Heart right ventricle (tissue), 16 donors: ENCODE measurements around the gene S100A2. TPM values are rescaled to one million over a fixed set of nuclear protein-coding genes. Genes with fewer than 3 reads are reported as not detected.
A peak's percentile ranks its signal among the peaks of the same experiment; 100 is the strongest.

Experiments
- ATAC-seq, 8 donors: fragments of 200-7000 bp; cut with Tn5 transposase; one replicate each; pipeline ENCODE4 v1.9.1; 2020; ENCODE audit warnings: mild to moderate bottlenecking in 8 of 8, moderate library complexity in 8 of 8, moderate number of reproducible peaks in 1 of 8
- DNase-seq, 2 donors: peaks; one replicate each; pipeline ENCODE4 v3.0.0-alpha.2; 2020
- H3K27ac ChIP-seq, 10 donors: fragments of 200-600 bp; sonication (generic) in 2 of 10; one replicate each; pipeline versions ENCODE4 v1.5.0 to v1.8.0; 2020 to 2022; ENCODE audit warnings: mild to moderate bottlenecking in 3 of 10
- H3K27me3 ChIP-seq, 7 donors: fragments of 200-600 bp; one replicate each; pipeline ENCODE4 v1.8.0; 2021 to 2022; ENCODE audit warnings: mild to moderate bottlenecking in 2 of 7
- H3K36me3 ChIP-seq, 9 donors: fragments of 200-600 bp; sonication (generic) in 1 of 9; one replicate each; pipeline versions ENCODE4 v1.5.0 to v1.8.0; 2020 to 2022; ENCODE audit warnings: mild to moderate bottlenecking in 2 of 9
- H3K4me1 ChIP-seq, 9 donors: fragments of 200-600 bp; sonication (generic) in 1 of 9; one replicate each; pipeline versions ENCODE4 v1.5.0 to v1.8.0; 2020 to 2022; ENCODE audit warnings: mild to moderate bottlenecking in 4 of 9
- H3K4me3 ChIP-seq, 10 donors: fragments of 200-600 bp; sonication (generic) in 2 of 10; one replicate each; pipeline versions ENCODE4 v1.5.0 to v1.8.0; 2020 to 2022; ENCODE audit warnings: mild to moderate bottlenecking in 7 of 10, moderate library complexity in 2 of 10
- H3K9me3 ChIP-seq, 11 donors: fragments of 200-600 bp in 10 of 11; sonication (generic) in 2 of 11; one replicate each; pipeline versions ENCODE4 v1.5.0 to v1.8.0; 2013 to 2022; ENCODE audit warnings: mild to moderate bottlenecking in 2 of 11, control low read depth in 1 of 11, moderate library complexity in 1 of 11
- WGBS, 2 donors: extraction: QIAGEN DNeasy Blood & Tissue Kit; methylation state at CpG; one replicate each; pipeline ENCODE4 v1.1.7; 2013; ENCODE audit warnings: inconsistent platforms in 1 of 2; 5-methylcytosine and 5-hydroxymethylcytosine counted together
- intact Hi-C, 10 donors: fragments of 100-400 bp; cut with DNase I; formaldehyde crosslinking; loops; one replicate each; pipeline versions ENCODE4 v1.11.1 to v1.14.2; 2022
- polyA plus RNA-seq, 2 donors: library from polyadenylated mRNA; stranded (reverse); fragments of 200-250 nt; gene quantifications; one replicate each; pipeline ENCODE4 v1.2.3, GENCODE V29; 2013
- total RNA-seq, 10 donors: library from RNA; stranded (reverse); fragmentation: NEBNext Ultra II Directional in 3 of 10; extraction: Animal tissue kit (Norgen Biotek cat#: 25700) in 3 of 10; gene quantifications; one replicate each; pipeline versions ENCODE4 v1.2.1 to v1.2.4, GENCODE V29; 2021 to 2023
- TF ChIP-seq, protein P1 (sequence below), 9 donors: fragments of 200-600 bp; sonication (generic) in 2 of 9; IDR thresholded peaks; one replicate each; pipeline versions ENCODE4 v1.5.0 to v1.8.0; 2021 to 2022; ENCODE audit warnings: antibody characterized with exemption in 9 of 9, mild to moderate bottlenecking in 5 of 9, moderate library complexity in 1 of 9
- donor health status: Arrhythmogenic right ventricular cardiomyopathy.
- donor health status: ischemic (EF 13 %, LVEDD 7.1; RV severe dilation, severe dysfunction).
- donor health status: healthy with polysubstance abuse.
- donor health status: DM: no; HTN: yes; CAD: no.
- donor health status: DM: no; HTN: no; CAD: no.
- donor health status: ischemic (EF 25% LVEDD 6.9; RV normal size, moderate dysfunction).
- donor health status: ischemic (EF 25% LVEDD 5.7; RV mildly dilated, moderate dysfunction).
- donor health status: healthy.
- donor health status: DM: yes; HTN: yes; CAD: no.
- donor health status: Ischemic cardiomyopathy.
- donor health status: ischemic (EF 35%, LVEDD 5.7; RV mildly dilated, moderate dysfunction).
- donor health status: nonischemic (EF 11% LVEDD 7.7; RV severe dilation, severe dysfunction).
- donor health status: DM: yes; HTN: yes; CAD: no.
- donor health status: PGD.
- donor health status: ischemic (EF 29% LVEDD 5.4; RV normal size, mild dysfunction).
- donor health status: nonischemic (EF 23%, LVEDD 6.1; RV moderate dilation, normal function).

S100A2 gene
- total and polyA plus RNA-seq, 12 donors, result 1.2 to 7.4 (median 3.1) TPM; not detected in 1

DNA sequence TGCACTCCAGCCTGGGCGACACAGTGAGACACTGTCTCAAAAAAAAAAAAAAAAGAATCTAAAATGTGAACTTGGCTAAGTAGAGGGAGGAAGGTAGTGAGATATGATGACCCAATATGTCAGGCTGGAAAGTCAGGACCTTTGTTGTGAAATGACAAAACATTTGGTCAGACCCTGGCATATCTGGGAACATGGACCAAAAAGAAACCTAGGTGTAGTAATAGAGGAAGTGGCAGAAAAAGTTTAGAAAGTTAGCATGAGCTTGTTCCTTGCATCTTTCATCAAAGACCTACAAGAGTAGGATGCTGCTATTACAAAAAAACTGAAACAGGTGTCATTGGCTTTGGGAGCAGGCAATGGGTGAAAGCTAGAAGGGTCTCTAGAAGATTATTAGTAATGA is 9.3 kb downstream of the S100A2 start:
- H3K9me3 ChIP-seq, result no peaks in the 10 kb centered on the region
- no peak overlapping the region for H3K27ac ChIP-seq
- WGBS, 2 donors, result 95 to 100% methylated on average over 1 of the region's 1 CpG
- TF ChIP-seq, protein P1, sequence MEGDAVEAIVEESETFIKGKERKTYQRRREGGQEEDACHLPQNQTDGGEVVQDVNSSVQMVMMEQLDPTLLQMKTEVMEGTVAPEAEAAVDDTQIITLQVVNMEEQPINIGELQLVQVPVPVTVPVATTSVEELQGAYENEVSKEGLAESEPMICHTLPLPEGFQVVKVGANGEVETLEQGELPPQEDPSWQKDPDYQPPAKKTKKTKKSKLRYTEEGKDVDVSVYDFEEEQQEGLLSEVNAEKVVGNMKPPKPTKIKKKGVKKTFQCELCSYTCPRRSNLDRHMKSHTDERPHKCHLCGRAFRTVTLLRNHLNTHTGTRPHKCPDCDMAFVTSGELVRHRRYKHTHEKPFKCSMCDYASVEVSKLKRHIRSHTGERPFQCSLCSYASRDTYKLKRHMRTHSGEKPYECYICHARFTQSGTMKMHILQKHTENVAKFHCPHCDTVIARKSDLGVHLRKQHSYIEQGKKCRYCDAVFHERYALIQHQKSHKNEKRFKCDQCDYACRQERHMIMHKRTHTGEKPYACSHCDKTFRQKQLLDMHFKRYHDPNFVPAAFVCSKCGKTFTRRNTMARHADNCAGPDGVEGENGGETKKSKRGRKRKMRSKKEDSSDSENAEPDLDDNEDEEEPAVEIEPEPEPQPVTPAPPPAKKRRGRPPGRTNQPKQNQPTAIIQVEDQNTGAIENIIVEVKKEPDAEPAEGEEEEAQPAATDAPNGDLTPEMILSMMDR (IDR thresholded peaks at IDR 0.05), result no peak
- ATAC-seq (no peak), DNase-seq (no peak)
- no peaks in the 10 kb centered on the region for H3K36me3 ChIP-seq
- no peak overlapping the region for H3K4me3 ChIP-seq
- H3K4me1 ChIP-seq, result peaks cover 3 to 21% (median 14%) of the 10 kb centered on the region in 9 donors
- intact Hi-C loops, result no loop called here
- H3K27me3 ChIP-seq, result no peaks in the 10 kb centered on the region

DNA sequence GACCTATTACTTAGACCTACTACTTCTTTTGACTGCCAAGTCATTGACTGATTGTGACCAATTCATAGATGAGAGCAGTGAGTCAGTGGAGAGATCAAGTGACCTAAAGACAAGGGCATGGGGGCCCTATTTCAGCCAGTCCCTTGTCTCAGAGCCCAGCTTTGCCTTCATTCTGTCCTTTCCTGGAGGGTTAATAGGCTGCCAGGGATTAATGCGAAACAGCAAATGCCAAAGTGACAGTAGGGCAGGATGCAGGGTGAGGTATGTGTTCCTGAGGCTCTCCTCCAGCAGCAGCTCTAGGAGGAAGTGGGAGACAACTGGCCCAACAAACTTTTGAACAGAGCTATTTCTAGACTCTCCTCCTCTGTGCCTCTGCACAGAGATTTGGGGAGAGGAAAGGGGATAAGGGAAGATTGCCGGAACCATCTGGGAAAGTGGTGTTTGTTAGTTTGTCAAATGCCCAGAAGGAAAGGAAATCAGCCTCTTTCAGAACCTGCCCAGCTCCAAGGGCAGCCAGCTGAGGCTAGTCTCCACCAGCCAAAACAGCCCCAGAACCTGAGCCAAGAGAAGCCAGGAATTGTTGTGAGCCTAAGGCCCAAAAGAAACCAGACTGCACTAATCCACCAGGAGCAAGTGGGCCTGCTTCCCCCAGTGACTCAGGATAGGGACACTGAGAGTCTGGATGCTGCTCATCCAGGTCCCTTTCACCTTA is 11.7 kb downstream of the S100A2 start:
- Histone ChIP-seq H3K27me3 (no peaks in the 10 kb centered on the region), H3K27ac (peak overlapping the region in 9 of 10 donors; percentile 20 to 72 (median 49)), H3K4me1 (peaks cover 10 to 45% (median 31%) of the 10 kb centered on the region in 9 donors), H3K36me3 (no peaks in the 10 kb centered on the region), H3K4me3 (no peak overlapping the region), H3K9me3 (no peaks in the 10 kb centered on the region)
- intact Hi-C loops, result no loop called here
- 48 to 72% methylated on average over 2 of the region's 2 CpGs for WGBS, 2 donors
- ATAC-seq (peak in 3 of 8 donors; percentile 8 to 39 (median 18)), DNase-seq (no peak)
- TF ChIP-seq, protein P1 (IDR thresholded peaks at IDR 0.05), result no peak

DNA sequence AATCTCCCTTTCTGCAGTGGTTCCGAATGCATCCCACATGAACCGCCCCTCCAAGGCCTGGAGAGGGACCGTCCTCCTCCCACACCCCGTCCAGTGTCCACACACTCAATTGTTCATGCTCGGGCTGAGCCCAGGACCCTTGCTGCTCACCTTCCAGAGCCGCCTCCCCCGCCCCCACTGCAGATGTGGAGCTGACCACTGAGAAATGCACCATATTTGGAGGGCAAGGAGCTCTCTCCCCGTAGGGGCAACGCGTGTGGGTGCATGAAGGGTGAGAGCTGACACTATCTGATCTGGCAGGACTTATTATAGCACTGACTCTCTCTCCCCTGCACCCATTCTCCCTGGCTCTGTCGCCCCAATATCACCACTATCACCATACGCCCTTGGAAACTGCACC is 12.5 kb downstream of the S100A2 start:
- 91 to 93% methylated on average over 12 of the region's 12 CpGs for whole genome bisulfite sequencing, 2 donors
- DNase-seq (no peak), ATAC-seq (no peak)
- Histone ChIP-seq H3K9me3 (no peaks in the 10 kb centered on the region), H3K4me3 (no peak overlapping the region), H3K36me3 (no peaks in the 10 kb centered on the region), H3K27ac (peak overlapping the region in 5 of 10 donors; percentile 34 to 72 (median 51)), H3K4me1 (peaks cover 18 to 54% (median 37%) of the 10 kb centered on the region in 9 donors), H3K27me3 (no peaks in the 10 kb centered on the region)
- TF ChIP-seq, protein P1 (IDR thresholded peaks at IDR 0.05), result no peak
- intact Hi-C loops, result no loop called here

DNA sequence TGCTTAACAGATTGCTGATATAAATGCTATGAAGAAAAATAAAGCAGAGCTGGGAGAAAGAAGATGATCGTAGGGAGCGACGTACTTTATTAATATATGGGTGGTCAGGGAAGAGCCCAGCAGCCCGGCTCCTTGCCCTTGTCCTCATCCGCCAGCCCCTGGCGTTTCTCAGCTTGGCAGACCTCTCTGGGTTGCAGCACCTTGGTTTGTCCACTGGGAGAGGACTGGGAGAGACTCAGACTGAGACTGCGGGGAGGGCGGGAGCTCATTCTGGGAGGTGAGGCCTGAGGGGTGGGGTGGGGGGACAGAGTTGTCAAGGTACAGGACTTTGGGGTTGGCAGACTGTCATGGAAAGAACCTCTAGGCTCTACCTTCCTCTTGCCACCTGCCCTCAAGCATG is 13.3 kb downstream of the S100A2 start:
- H3K36me3 ChIP-seq, result no peaks in the 10 kb centered on the region
- no peak for DNase-seq
- no peaks in the 10 kb centered on the region for H3K27me3 ChIP-seq
- WGBS, 2 donors, result 95% methylated on average over 8 of the region's 8 CpGs
- no peak for ATAC-seq
- intact Hi-C loops, result no loop called here
- no peak overlapping the region for H3K4me3 ChIP-seq
- peaks cover 19 to 61% (median 40%) of the 10 kb centered on the region in 9 donors for H3K4me1 ChIP-seq
- H3K27ac ChIP-seq, result no peak overlapping the region
- TF ChIP-seq, protein P1 (IDR thresholded peaks at IDR 0.05), result no peak
- H3K9me3 ChIP-seq, result no peaks in the 10 kb centered on the region
